DND-41 (cell line): ENCODE results near the gene KCNJ1.

Experiments used
- ATAC-seq: fragments of 200-7000 bp; cut with Tn5 transposase; 3 replicates; pipeline ENCODE4 v1.9.1; 2021; ENCODE audit warnings: low read depth; ENCODE audit not compliant: insufficient read depth
- DNase-seq: peaks from one replicate; pipeline ENCODE4 v3.0.0-alpha.2; 2020
- H2AFZ ChIP-seq: 2 replicates; pipeline ENCODE4 v1.6.0; 2012; ENCODE audit warnings: low read depth, low read length
- H3K27ac ChIP-seq: 2 replicates; pipeline ENCODE4 v1.5.1; 2012; ENCODE audit warnings: low read length, inconsistent platforms
- H3K27me3 ChIP-seq: fragments of 200-600 bp; sonication (generic); 2 replicates; pipeline ENCODE4 v1.6.0; 2012; ENCODE audit warnings: low read length, mild to moderate bottlenecking, inconsistent platforms; ENCODE audit not compliant: insufficient read depth, poor library complexity
- H3K36me3 ChIP-seq: 2 replicates; pipeline ENCODE4 v1.5.1; 2012; ENCODE audit warnings: low read length, inconsistent platforms; ENCODE audit not compliant: insufficient read depth
- H3K4me1 ChIP-seq: 2 replicates; pipeline ENCODE4 v1.5.1; 2012; ENCODE audit warnings: mild to moderate bottlenecking, low read length; ENCODE audit not compliant: insufficient read depth
- H3K4me2 ChIP-seq: 2 replicates; pipeline ENCODE4 v1.6.0; 2012; ENCODE audit warnings: mild to moderate bottlenecking, moderate library complexity, low read length, inconsistent platforms; ENCODE audit not compliant: insufficient read depth
- H3K4me3 ChIP-seq, 2 experiments: fragments of 200-600 bp in 1 of 2; shearing (Covaris generic) in 1 of 2; 2 replicates each; pipeline ENCODE4 v1.5.1; 2012 to 2016; ENCODE audit warnings: inconsistent platforms in 2 of 2, low read length in 2 of 2, mild to moderate bottlenecking in 2 of 2, low read depth in 1 of 2, moderate library complexity in 1 of 2
- H3K79me2 ChIP-seq: 2 replicates; pipeline ENCODE4 v1.6.0; 2012; ENCODE audit warnings: low read length, inconsistent platforms; ENCODE audit not compliant: insufficient read depth
- H3K9ac ChIP-seq: 2 replicates; pipeline ENCODE4 v1.6.0; 2012; ENCODE audit warnings: low read depth, mild to moderate bottlenecking, inconsistent platforms, low read length, moderate library complexity
- H3K9me3 ChIP-seq: 2 replicates; pipeline ENCODE4 v1.5.1; 2012; ENCODE audit warnings: low read length, moderate library complexity, mild to moderate bottlenecking, inconsistent platforms; ENCODE audit not compliant: insufficient read depth, severe bottlenecking
- H4K20me1 ChIP-seq: 2 replicates; pipeline ENCODE4 v1.6.0; 2012; ENCODE audit warnings: low read length; ENCODE audit not compliant: insufficient read depth
- EZH2 ChIP-seq: IDR thresholded peaks from 3 replicates; pipeline ENCODE4 v1.6.1; 2012; ENCODE audit warnings: borderline replicate concordance, low read depth, mild to moderate bottlenecking, moderate library complexity, low read length, inconsistent platforms; ENCODE audit not compliant: severe bottlenecking
- TF ChIP-seq, protein P1 (sequence below): IDR thresholded peaks from 2 replicates; pipeline ENCODE4 v1.5.1; 2012; ENCODE audit warnings: borderline replicate concordance, low read length, moderate library complexity, mild to moderate bottlenecking; ENCODE audit not compliant: poor library complexity, severe bottlenecking; ENCODE audit errors: extremely low read depth

KCNJ1 gene

DNA sequence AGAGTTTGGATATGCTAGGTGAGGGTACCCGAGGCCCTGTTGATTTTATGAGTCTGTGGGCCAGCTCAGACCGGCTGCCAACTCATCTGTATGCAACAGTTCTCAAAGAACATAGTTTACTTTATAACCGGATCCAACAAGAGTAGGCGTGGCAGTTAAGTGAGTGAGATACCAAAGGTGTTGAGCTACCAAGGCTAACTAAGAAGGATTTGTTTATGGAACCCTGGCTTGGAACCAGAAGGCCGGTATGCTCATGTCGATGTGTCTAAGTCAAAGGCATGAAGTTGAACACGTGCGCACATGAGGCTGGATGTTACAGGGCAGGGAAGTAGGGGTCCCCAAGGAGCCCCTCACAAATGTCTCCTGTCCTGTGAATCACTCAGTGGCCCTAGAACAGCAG, at the start of gene KCNJ1:
KCNJ1 (minus strand) TSS at position 20 of the 400 bp plus-strand sequence. CDS start 27,053 bp downstream, outside the sequence.
- Histone ChIP-seq H3K4me2 (no peak within 1 kb of the TSS), H3K27me3 (no peaks in the 10 kb centered on the region), H2AFZ (no peak within 1 kb of the TSS), H3K27ac (no peak within 1 kb of the TSS), H3K4me1 (peaks cover 3% of the 10 kb centered on the region; the same call in 1 of the 2 replicates), H3K9ac (no peak within 1 kb of the TSS), H3K9me3 (no peaks in the 10 kb centered on the region), H3K4me3 (no peak within 1 kb of the TSS), H3K36me3 (no peaks in the 10 kb centered on the region), H4K20me1 (no peaks in the 10 kb centered on the region), H3K79me2 (no peaks in the 10 kb centered on the region)
- TF ChIP-seq EZH2: no peak
- TF ChIP-seq, protein P1, sequence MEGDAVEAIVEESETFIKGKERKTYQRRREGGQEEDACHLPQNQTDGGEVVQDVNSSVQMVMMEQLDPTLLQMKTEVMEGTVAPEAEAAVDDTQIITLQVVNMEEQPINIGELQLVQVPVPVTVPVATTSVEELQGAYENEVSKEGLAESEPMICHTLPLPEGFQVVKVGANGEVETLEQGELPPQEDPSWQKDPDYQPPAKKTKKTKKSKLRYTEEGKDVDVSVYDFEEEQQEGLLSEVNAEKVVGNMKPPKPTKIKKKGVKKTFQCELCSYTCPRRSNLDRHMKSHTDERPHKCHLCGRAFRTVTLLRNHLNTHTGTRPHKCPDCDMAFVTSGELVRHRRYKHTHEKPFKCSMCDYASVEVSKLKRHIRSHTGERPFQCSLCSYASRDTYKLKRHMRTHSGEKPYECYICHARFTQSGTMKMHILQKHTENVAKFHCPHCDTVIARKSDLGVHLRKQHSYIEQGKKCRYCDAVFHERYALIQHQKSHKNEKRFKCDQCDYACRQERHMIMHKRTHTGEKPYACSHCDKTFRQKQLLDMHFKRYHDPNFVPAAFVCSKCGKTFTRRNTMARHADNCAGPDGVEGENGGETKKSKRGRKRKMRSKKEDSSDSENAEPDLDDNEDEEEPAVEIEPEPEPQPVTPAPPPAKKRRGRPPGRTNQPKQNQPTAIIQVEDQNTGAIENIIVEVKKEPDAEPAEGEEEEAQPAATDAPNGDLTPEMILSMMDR: no peak
- ATAC-seq (peak; percentile 36; the same call in 1 of the 3 replicates), DNase-seq (no peak)

DNA sequence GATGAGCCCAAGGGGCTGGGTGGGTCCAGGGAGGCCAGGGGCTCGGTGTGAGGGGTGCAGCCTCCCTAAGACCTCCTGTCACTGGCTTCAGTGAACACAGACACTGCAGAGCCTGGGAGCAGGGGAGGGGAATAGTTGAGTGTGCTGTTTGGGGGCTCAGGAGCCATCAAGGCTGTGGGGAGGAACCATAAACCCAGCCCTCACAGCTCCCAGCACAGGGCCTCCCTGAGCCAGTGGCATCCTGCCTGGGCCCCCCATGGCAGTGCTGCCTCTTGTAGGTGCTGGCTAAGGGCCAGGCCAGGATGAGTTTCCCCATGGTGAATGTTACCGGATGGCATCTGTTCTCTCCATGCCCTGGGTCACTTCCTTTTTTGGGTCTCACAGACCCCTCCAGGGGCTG, 49.6 kb upstream of the KCNJ1 start:
- no peaks in the 10 kb centered on the region for H3K9me3 ChIP-seq
- no peaks in the 10 kb centered on the region for H4K20me1 ChIP-seq
- H3K4me2 ChIP-seq: no peak overlapping the region
- H3K4me1 ChIP-seq: no peaks in the 10 kb centered on the region
- DNase-seq (no peak), ATAC-seq (no peak)
- TF ChIP-seq EZH2: no peak
- H3K27ac ChIP-seq: no peak overlapping the region
- no peak overlapping the region for H3K9ac ChIP-seq
- no peak overlapping the region for H3K4me3 ChIP-seq
- H2AFZ ChIP-seq: no peak overlapping the region
- peaks cover 13% of the 10 kb centered on the region for H3K27me3 ChIP-seq
- no peaks in the 10 kb centered on the region for H3K79me2 ChIP-seq
- no peaks in the 10 kb centered on the region for H3K36me3 ChIP-seq

DNA sequence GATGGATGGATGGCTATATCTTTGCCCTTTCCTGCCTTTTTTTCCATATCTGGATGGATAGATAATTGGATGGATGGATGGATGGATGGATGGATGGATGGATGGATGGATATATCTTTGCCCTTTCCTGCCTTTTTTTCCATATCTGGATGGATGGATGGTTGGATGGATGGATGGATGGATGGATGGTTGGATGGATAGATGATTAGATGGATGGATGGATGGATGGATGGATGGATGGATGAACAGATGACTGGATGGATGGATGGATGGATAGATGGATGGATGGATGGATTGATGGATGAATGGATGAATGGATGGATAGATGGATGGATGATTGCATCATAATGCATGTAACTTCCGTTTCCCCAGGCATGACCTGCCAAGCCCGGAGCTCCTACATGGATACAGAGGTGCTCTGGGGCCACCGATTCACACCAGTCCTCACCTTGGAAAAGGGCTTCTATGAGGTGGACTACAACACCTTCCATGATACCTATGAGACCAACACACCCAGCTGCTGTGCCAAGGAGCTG, 49.0 kb upstream of the KCNJ1 start:
- TF ChIP-seq, protein P1: no peak
- TF ChIP-seq EZH2: no peak
- ATAC-seq (no peak), DNase-seq (no peak)
- H3K27ac ChIP-seq: no peak overlapping the region
- H3K4me3 ChIP-seq: no peak overlapping the region
- no peaks in the 10 kb centered on the region for H3K36me3 ChIP-seq
- no peaks in the 10 kb centered on the region for H3K9me3 ChIP-seq
- H4K20me1 ChIP-seq: no peaks in the 10 kb centered on the region
- H3K4me2 ChIP-seq: no peak overlapping the region
- no peaks in the 10 kb centered on the region for H3K79me2 ChIP-seq
- no peak overlapping the region for H2AFZ ChIP-seq
- no peaks in the 10 kb centered on the region for H3K4me1 ChIP-seq
- H3K27me3 ChIP-seq: peaks cover 13% of the 10 kb centered on the region
- H3K9ac ChIP-seq: no peak overlapping the region

DNA sequence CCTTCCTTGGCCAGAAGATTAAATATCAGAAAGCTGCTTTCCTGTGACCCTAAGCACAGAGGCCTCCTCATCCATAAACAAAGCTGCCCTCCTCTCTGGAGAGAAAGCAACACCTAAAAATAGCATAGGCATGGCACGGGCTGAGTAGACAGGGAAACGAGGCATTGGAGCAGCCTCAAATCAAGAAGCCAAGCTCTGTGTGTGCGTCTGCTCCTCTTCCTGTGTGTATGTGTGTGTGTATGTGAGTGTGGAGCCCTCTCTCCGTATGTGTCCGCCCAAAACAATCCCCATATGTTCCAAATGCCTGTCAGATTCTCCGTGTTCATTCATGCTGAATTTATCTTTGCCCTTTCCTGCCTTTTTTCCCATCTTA, 48.0 kb upstream of the KCNJ1 start:
- H3K9ac ChIP-seq: no peak overlapping the region
- DNase-seq (no peak), ATAC-seq (no peak)

More for the DNA sequence above, 48.0 kb upstream of the KCNJ1 start:
- Histone ChIP-seq H3K4me3 (no peak overlapping the region), H3K9me3 (no peaks in the 10 kb centered on the region), H3K27me3 (peaks cover 9% of the 10 kb centered on the region), H3K36me3 (no peaks in the 10 kb centered on the region), H3K4me2 (no peak overlapping the region), H3K4me1 (no peaks in the 10 kb centered on the region), H3K79me2 (no peaks in the 10 kb centered on the region), H3K27ac (no peak overlapping the region), H2AFZ (no peak overlapping the region), H4K20me1 (no peaks in the 10 kb centered on the region)
- TF ChIP-seq, protein P1: no peak
- no peak for TF ChIP-seq EZH2
